ENCODE results near the gene LRTM2.

LRTM2 gene

GRCh38 chr12:1820191-1820895, at the start of gene LRTM2:
Gene LRTM2, plus strand, starts transcription at chr12:1820565. Its CDS starts 7,584 bp downstream, at chr12:1828149.
- DNase-seq: no peak

GRCh38 chr12:1773937-1774655, 46.3 kb upstream of the LRTM2 start:
- DNase-seq: peak in 1 of 2 donors; percentile 68

GRCh38 chr12:1776170-1776921, 44.0 kb upstream of the LRTM2 start:
- no peak for DNase-seq

GRCh38 chr12:1777798-1778197, 42.6 kb upstream of the LRTM2 start:
- no peak for DNase-seq

GRCh38 chr12:1778911-1779310, 41.5 kb upstream of the LRTM2 start:
- no peak for DNase-seq

- peak; percentile 38 to 72 for DNase-seq
These were observed 40.6 kb upstream of the LRTM2 start for GRCh38 chr12:1779783-1780182.

GRCh38 chr12:1781772-1782171, 38.6 kb upstream of the LRTM2 start:
- DNase-seq: no peak

GRCh38 chr12:1782215-1782614, 38.1 kb upstream of the LRTM2 start:
- DNase-seq: no peak

- no peak for DNase-seq
These were observed 32.7 kb upstream of the LRTM2 start for GRCh38 chr12:1787714-1788113.

- DNase-seq: no peak
These were observed 29.9 kb upstream of the LRTM2 start for GRCh38 chr12:1790444-1790843.

- peak; percentile 48 to 84 for DNase-seq
These were observed 29.1 kb upstream of the LRTM2 start for GRCh38 chr12:1791104-1791841.

GRCh38 chr12:1792406-1792805, 28.0 kb upstream of the LRTM2 start:
- DNase-seq: no peak

- DNase-seq: no peak
These were observed 26.7 kb upstream of the LRTM2 start for GRCh38 chr12:1793426-1794210.

- no peak for DNase-seq
These were observed 25.8 kb upstream of the LRTM2 start for GRCh38 chr12:1794440-1795090.

GRCh38 chr12:1795221-1795784, 25.1 kb upstream of the LRTM2 start:
- DNase-seq: no peak

- DNase-seq: peak; percentile 85 to 89
These were observed 24.4 kb upstream of the LRTM2 start for GRCh38 chr12:1795785-1796514.

- DNase-seq: no peak
These were observed 23.8 kb upstream of the LRTM2 start for GRCh38 chr12:1796515-1797010.

GRCh38 chr12:1797011-1797901, 23.1 kb upstream of the LRTM2 start:
- no peak for DNase-seq

GRCh38 chr12:1797991-1798640, 22.2 kb upstream of the LRTM2 start:
- no peak for DNase-seq
